NCI-H446 treated with DMSO at 0.1 percent for 48 hours (cell line): ENCODE measurements around the gene LRRC26.
A peak's percentile ranks its signal among the peaks of the same experiment; 100 is the strongest.

Experiments used
- DNase-seq: peaks from one replicate; lab custom pipeline; 2025; lab: John Stamatoyannopoulos, UW

The LRRC26 gene

GRCh38 chr9:137182836-137183235, 13.0 kb upstream of the LRRC26 start:
- no peak for DNase-seq

- DNase-seq, result no peak
Observed at GRCh38 chr9:137181680-137182079, 11.8 kb upstream of the LRRC26 start.

GRCh38 chr9:137180491-137180890, 10.6 kb upstream of the LRRC26 start:
- DNase-seq, result no peak

GRCh38 chr9:137179761-137180160, 9.9 kb upstream of the LRRC26 start:
- DNase-seq, result no peak

GRCh38 chr9:137178939-137179630, 9.2 kb upstream of the LRRC26 start:
- no peak for DNase-seq

GRCh38 chr9:137178201-137178938, 8.5 kb upstream of the LRRC26 start:
- no peak for DNase-seq

- DNase-seq, result no peak
Observed at GRCh38 chr9:137176302-137177182, 6.7 kb upstream of the LRRC26 start.

GRCh38 chr9:137175345-137175961, 5.6 kb upstream of the LRRC26 start:
- DNase-seq, result no peak

- DNase-seq, result no peak
Observed at GRCh38 chr9:137174722-137175293, 5.0 kb upstream of the LRRC26 start.

- DNase-seq, result no peak
Observed at GRCh38 chr9:137173796-137174664, 4.2 kb upstream of the LRRC26 start.

- no peak for DNase-seq
Observed at GRCh38 chr9:137172901-137173795, 3.3 kb upstream of the LRRC26 start.

- DNase-seq, result no peak
Observed at GRCh38 chr9:137171149-137171900, 1.5 kb upstream of the LRRC26 start.

- DNase-seq, result no peak
Observed at GRCh38 chr9:137170486-137171148, 766 bp upstream of the LRRC26 start.

- peak; percentile 9 for DNase-seq
Observed at GRCh38 chr9:137168904-137169856, 671 bp downstream of the LRRC26 start.

- DNase-seq, result no peak
Observed at GRCh38 chr9:137168573-137168903, 1.3 kb downstream of the LRRC26 start.

- DNase-seq, result no peak
Observed at GRCh38 chr9:137167747-137168572, 1.9 kb downstream of the LRRC26 start.
